ENCODE measurements around the gene PNMA1.
"Not testable (repeated sequence)": the region's sequence is repeated elsewhere in the genome, so short reads cannot be mapped to it uniquely, and the experiment has no call there.

The PNMA1 gene

GRCh38 chr14:73719791-73720190, 5.6 kb upstream of the PNMA1 start:
- DNase-seq (ENCODE audit: low spot score in 2 of 2) (no peak), ATAC-seq (ENCODE audit: low read depth) (no peak)
- no peaks in the 10 kb centered on the region for H3K4me1 Mint-ChIP-seq
- no peaks in the 10 kb centered on the region for H3K27me3 Mint-ChIP-seq
- H3K4me3 Mint-ChIP-seq: no peak overlapping the region
- no peaks in the 10 kb centered on the region for H3K9me3 Mint-ChIP-seq
- H3K36me3 Mint-ChIP-seq: peaks cover 33% of the 10 kb centered on the region
- H3K27ac Mint-ChIP-seq: no peak overlapping the region

- no peak for ATAC-seq (ENCODE audit: low read depth)
- H3K27ac Mint-ChIP-seq: no peak overlapping the region
These were observed 5.2 kb upstream of the PNMA1 start for GRCh38 chr14:73719361-73719760.

GRCh38 chr14:73718418-73719251, 4.5 kb upstream of the PNMA1 start:
- Mint-ChIP-seq H3K27ac (no peak overlapping the region), H3K36me3 (peaks cover 32% of the 10 kb centered on the region), H3K27me3 (no peaks in the 10 kb centered on the region), H3K9me3 (no peaks in the 10 kb centered on the region), H3K4me1 (peaks cover 1% of the 10 kb centered on the region), H3K4me3 (no peak overlapping the region)
- ATAC-seq (ENCODE audit: low read depth): no peak
- no peak for DNase-seq (ENCODE audit: low spot score in 2 of 2)

More at GRCh38 chr14:73719361-73719760, 5.2 kb upstream of the PNMA1 start:
- H3K4me3 Mint-ChIP-seq: no peak overlapping the region
- H3K27me3 Mint-ChIP-seq: no peaks in the 10 kb centered on the region
- peaks cover 33% of the 10 kb centered on the region for H3K36me3 Mint-ChIP-seq
- H3K4me1 Mint-ChIP-seq: no peaks in the 10 kb centered on the region
- no peaks in the 10 kb centered on the region for H3K9me3 Mint-ChIP-seq
- no peak for DNase-seq (ENCODE audit: low spot score in 2 of 2)

- H3K36me3 Mint-ChIP-seq: peaks cover 27% of the 10 kb centered on the region
These were observed 3.7 kb upstream of the PNMA1 start for GRCh38 chr14:73717711-73718417.

GRCh38 chr14:73717266-73717665, 3.1 kb upstream of the PNMA1 start:
- no peaks in the 10 kb centered on the region for H3K9me3 Mint-ChIP-seq
- no peak overlapping the region for H3K27ac Mint-ChIP-seq
- H3K27me3 Mint-ChIP-seq: no peaks in the 10 kb centered on the region
- H3K4me3 Mint-ChIP-seq: no peak overlapping the region
- ATAC-seq (ENCODE audit: low read depth) (no peak), DNase-seq (ENCODE audit: low spot score in 2 of 2) (no peak)
- peaks cover 12% of the 10 kb centered on the region for H3K4me1 Mint-ChIP-seq
- H3K36me3 Mint-ChIP-seq: peaks cover 24% of the 10 kb centered on the region

More at GRCh38 chr14:73717711-73718417, 3.7 kb upstream of the PNMA1 start:
- Mint-ChIP-seq H3K9me3 (no peaks in the 10 kb centered on the region), H3K27me3 (no peaks in the 10 kb centered on the region), H3K4me1 (peaks cover 8% of the 10 kb centered on the region), H3K4me3 (no peak overlapping the region), H3K27ac (no peak overlapping the region)
- DNase-seq (ENCODE audit: low spot score in 2 of 2) (no peak), ATAC-seq (ENCODE audit: low read depth) (no peak)

- DNase-seq (ENCODE audit: low spot score in 2 of 2): no peak
- Mint-ChIP-seq H3K27me3 (no peaks in the 10 kb centered on the region), H3K36me3 (peaks cover 14% of the 10 kb centered on the region), H3K4me3 (no peak overlapping the region), H3K27ac (peak overlapping the region; percentile 71), H3K4me1 (peaks cover 18% of the 10 kb centered on the region), H3K9me3 (no peaks in the 10 kb centered on the region)
- no peak for ATAC-seq (ENCODE audit: low read depth)
These were observed 1.5 kb upstream of the PNMA1 start for GRCh38 chr14:73715707-73716106.

GRCh38 chr14:73714656-73715081, 485 bp upstream of the PNMA1 start:
- H3K4me1 Mint-ChIP-seq: peaks cover 23% of the 10 kb centered on the region
- no peaks in the 10 kb centered on the region for H3K9me3 Mint-ChIP-seq
- H3K27ac Mint-ChIP-seq: peak overlapping the region; percentile 96
- peak overlapping the region; percentile 60 for H3K4me3 Mint-ChIP-seq
- DNase-seq (ENCODE audit: low spot score in 2 of 2): no peak
- no peak for ATAC-seq (ENCODE audit: low read depth)
- no peaks in the 10 kb centered on the region for H3K27me3 Mint-ChIP-seq
- H3K36me3 Mint-ChIP-seq: peaks cover 17% of the 10 kb centered on the region

- Mint-ChIP-seq H3K4me1 (peaks cover 23% of the 10 kb centered on the region), H3K36me3 (peaks cover 12% of the 10 kb centered on the region), H3K4me3 (peak overlapping the region; percentile 94), H3K27me3 (no peaks in the 10 kb centered on the region), H3K27ac (peak overlapping the region; percentile 96), H3K9me3 (no peaks in the 10 kb centered on the region)
- DNase-seq (ENCODE audit: low spot score in 2 of 2): no peak
- no peak for ATAC-seq (ENCODE audit: low read depth)
These were observed 880 bp downstream of the PNMA1 start for GRCh38 chr14:73713206-73713802.

- Mint-ChIP-seq H3K9me3 (no peaks in the 10 kb centered on the region), H3K4me3 (peak overlapping the region; percentile 94), H3K4me1 (peaks cover 23% of the 10 kb centered on the region), H3K27ac (peak overlapping the region; percentile 96), H3K36me3 (peaks cover 8% of the 10 kb centered on the region), H3K27me3 (no peaks in the 10 kb centered on the region)
- ATAC-seq (ENCODE audit: low read depth) (no peak), DNase-seq (ENCODE audit: low spot score in 2 of 2) (no peak)
These were observed 1.5 kb downstream of the PNMA1 start for GRCh38 chr14:73712540-73713180.

- Mint-ChIP-seq H3K4me1 (peaks cover 23% of the 10 kb centered on the region), H3K4me3 (peak overlapping the region; percentile 94), H3K36me3 (peaks cover 8% of the 10 kb centered on the region), H3K27ac (peak overlapping the region; percentile 96), H3K9me3 (no peaks in the 10 kb centered on the region), H3K27me3 (no peaks in the 10 kb centered on the region)
- ATAC-seq (ENCODE audit: low read depth): no peak
- DNase-seq (ENCODE audit: low spot score in 2 of 2): no peak
These were observed 2.1 kb downstream of the PNMA1 start for GRCh38 chr14:73712071-73712506.

GRCh38 chr14:73710737-73711136, 3.4 kb downstream of the PNMA1 start:
- peaks cover 23% of the 10 kb centered on the region for H3K4me1 Mint-ChIP-seq
- H3K27me3 Mint-ChIP-seq: no peaks in the 10 kb centered on the region
- no peak for DNase-seq (ENCODE audit: low spot score in 2 of 2)
- no peak for ATAC-seq (ENCODE audit: low read depth)
- H3K36me3 Mint-ChIP-seq: peaks cover 5% of the 10 kb centered on the region
- no peak overlapping the region for H3K27ac Mint-ChIP-seq
- no peak overlapping the region for H3K4me3 Mint-ChIP-seq
- no peaks in the 10 kb centered on the region for H3K9me3 Mint-ChIP-seq

- H3K27ac Mint-ChIP-seq: no peak overlapping the region
- no peak for ATAC-seq (ENCODE audit: low read depth)
- H3K4me1 Mint-ChIP-seq: peaks cover 23% of the 10 kb centered on the region
- H3K27me3 Mint-ChIP-seq: no peaks in the 10 kb centered on the region
- no peaks in the 10 kb centered on the region for H3K9me3 Mint-ChIP-seq
- H3K4me3 Mint-ChIP-seq: no peak overlapping the region
- no peak for DNase-seq (ENCODE audit: low spot score in 2 of 2)
- H3K36me3 Mint-ChIP-seq: peaks cover 5% of the 10 kb centered on the region
These were observed 4.2 kb downstream of the PNMA1 start for GRCh38 chr14:73709904-73710469.

GRCh38 chr14:73708076-73708475, 6.1 kb downstream of the PNMA1 start:
- H3K4me1 Mint-ChIP-seq: peaks cover 17% of the 10 kb centered on the region
- H3K9me3 Mint-ChIP-seq; H3K27me3 Mint-ChIP-seq; DNase-seq (ENCODE audit: low spot score in 2 of 2); ATAC-seq (ENCODE audit: low read depth); H3K4me3 Mint-ChIP-seq; H3K36me3 Mint-ChIP-seq; H3K27ac Mint-ChIP-seq: not testable (repeated sequence)
